SK-N-MC (cell line): ENCODE measurements around the gene GNL3.

Source experiments
- FOXP2 ChIP-seq: optimal IDR thresholded peaks from 2 replicates; pipeline ENCODE3; 2011; ENCODE audit warnings: mild to moderate bottlenecking, moderate library complexity; ENCODE audit not compliant: insufficient read depth; ENCODE audit errors: extremely low read length, control extremely low read depth
- POLR2AphosphoS5 ChIP-seq: IDR thresholded peaks from 2 replicates; pipeline ENCODE4 v1.6.1; 2012; ENCODE audit warnings: mild to moderate bottlenecking, low read depth, low read length, borderline replicate concordance

DNA sequence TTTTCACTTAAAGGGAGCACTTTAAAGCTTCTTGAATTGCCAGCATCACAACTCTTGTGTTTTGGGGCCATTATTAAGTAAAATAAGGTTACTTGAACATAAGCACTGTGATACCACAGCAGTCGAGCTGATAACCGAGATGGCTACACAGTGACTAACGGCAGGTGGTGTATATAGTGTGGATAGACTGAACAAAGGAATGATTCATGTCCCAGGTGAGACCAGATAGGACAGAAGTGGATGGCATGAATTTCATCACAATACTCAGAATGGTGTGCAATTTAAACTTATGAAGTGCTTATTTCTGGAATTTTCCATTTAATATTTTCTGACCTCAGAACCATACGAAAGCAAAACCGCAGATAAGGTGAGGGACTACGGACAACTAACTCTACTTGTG is 40.3 kb upstream of the GNL3 start:
- no peak for TF ChIP-seq POLR2AphosphoS5
- no peak for TF ChIP-seq FOXP2
